Sigmoid colon (tissue), 4 donors: ENCODE measurements around the gene SDF2.

ENCODE experiments used
- CTCF ChIP-seq, 4 experiments: fragments of 450-650 bp in 3 of 4; fragments of 200-600 bp in 1 of 4; IDR thresholded peaks; one replicate each; pipeline ENCODE4 v1.5.1; 2016 to 2019; ENCODE audit warnings: antibody characterized with exemption in 4 of 4, mild to moderate bottlenecking in 3 of 4, moderate library complexity in 2 of 4
- EP300 ChIP-seq, 4 donors: sonication (generic); formaldehyde crosslinking; IDR thresholded peaks; one replicate each; pipeline ENCODE4 v1.6.1; 2017; ENCODE audit warnings: antibody characterized with exemption in 4 of 4
- POLR2A ChIP-seq, 2 donors: fragments of 450-650 bp; IDR thresholded peaks; one replicate each; pipeline ENCODE4 v1.6.1; 2016; ENCODE audit warnings: antibody characterized with exemption in 2 of 2, mild to moderate bottlenecking in 2 of 2, moderate library complexity in 2 of 2
- POLR2AphosphoS5 ChIP-seq, 4 donors: sonication (generic); formaldehyde crosslinking; IDR thresholded peaks; one replicate each; pipeline ENCODE4 v1.6.1; 2017; ENCODE audit warnings: antibody characterized with exemption in 4 of 4

DNA sequence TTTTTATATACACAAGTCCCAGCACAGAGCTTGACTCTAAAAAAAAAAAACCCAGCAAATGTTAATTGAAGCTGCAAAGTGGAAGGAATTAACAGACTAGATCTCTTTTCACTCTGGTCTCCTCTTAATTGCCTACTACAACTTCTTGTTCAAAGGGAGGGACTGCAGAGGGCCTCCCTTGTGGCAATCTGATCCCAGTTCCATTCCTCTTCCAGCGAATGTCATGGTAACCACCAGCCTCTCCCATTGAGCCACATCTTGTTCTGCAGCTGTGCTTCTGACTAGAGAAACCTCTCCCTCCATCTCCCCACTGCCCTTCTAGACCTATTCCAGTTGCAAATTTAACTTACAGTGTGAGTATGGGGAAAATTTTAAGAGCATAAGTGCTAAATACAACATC lies 6.2 kb upstream of the SDF2 start:
- TF ChIP-seq POLR2AphosphoS5 (IDR thresholded peaks at IDR 0.05) (no peak), CTCF (IDR thresholded peaks at IDR 0.05) (no peak), POLR2A (IDR thresholded peaks at IDR 0.05) (no peak), EP300 (IDR thresholded peaks at IDR 0.05) (no peak)
